Suprapubic skin (tissue), 4 donors: ENCODE measurements around the gene SLC22A6. TPM values are rescaled to one million over a fixed set of nuclear protein-coding genes. Genes with fewer than 3 reads are reported as not detected.

Source experiments
- DNase-seq, 2 donors: peaks; one replicate each; pipeline ENCODE4 v3.0.0-alpha.2; 2019; ENCODE audit warnings: low spot score in 2 of 2
- H3K27ac ChIP-seq: fragments of 200-600 bp; sonication (generic); one replicate; pipeline ENCODE4 v1.5.1; 2019
- H3K27me3 ChIP-seq: fragments of 200-600 bp; sonication (generic); one replicate; pipeline ENCODE4 v1.5.1; 2019
- H3K36me3 ChIP-seq: fragments of 200-600 bp; sonication (generic); one replicate; pipeline ENCODE4 v1.5.1; 2019
- H3K4me1 ChIP-seq: fragments of 200-600 bp; sonication (generic); one replicate; pipeline ENCODE4 v1.5.1; 2019
- H3K4me3 ChIP-seq: fragments of 200-600 bp; sonication (generic); one replicate; pipeline ENCODE4 v1.5.1; 2019; ENCODE audit warnings: mild to moderate bottlenecking
- H3K9me3 ChIP-seq: fragments of 200-600 bp; sonication (generic); one replicate; pipeline ENCODE4 v1.5.1; 2019
- EP300 ChIP-seq: sonication (generic); formaldehyde crosslinking; IDR thresholded peaks from one replicate; pipeline ENCODE4 v1.6.1; 2017; ENCODE audit warnings: antibody characterized with exemption
- POLR2A ChIP-seq, 2 donors: fragments of 450-650 bp; IDR thresholded peaks; one replicate each; pipeline ENCODE4 v1.6.1; 2017; ENCODE audit warnings: antibody characterized with exemption in 2 of 2, mild to moderate bottlenecking in 2 of 2, moderate library complexity in 2 of 2
- POLR2AphosphoS5 ChIP-seq, 3 donors: sonication (generic); formaldehyde crosslinking; IDR thresholded peaks; one replicate each; pipeline ENCODE4 v1.6.1; 2017; ENCODE audit warnings: antibody characterized with exemption in 3 of 3
- WGBS: methylation state at CpG from one replicate; pipeline ENCODE4 v1.1.5; 2018; 5-methylcytosine and 5-hydroxymethylcytosine counted together
- total RNA-seq, 4 donors: library from RNA; depleted of rRNA; stranded (reverse); fragments of >200 nt; gene quantifications; one replicate each; pipeline ENCODE4 v1.1.0, GENCODE V29; 2016
- TF ChIP-seq, protein P1 (sequence below), 2 donors: fragments of 200-600 bp in 1 of 2; fragments of 450-650 bp in 1 of 2; sonication (generic) in 1 of 2; IDR thresholded peaks; one replicate each; pipeline ENCODE4 v1.5.1; 2016 to 2019; ENCODE audit warnings: antibody characterized with exemption in 2 of 2, mild to moderate bottlenecking in 1 of 2, moderate library complexity in 1 of 2

The SLC22A6 gene
- total RNA-seq, 4 donors from 2014 or later: not detected

DNA sequence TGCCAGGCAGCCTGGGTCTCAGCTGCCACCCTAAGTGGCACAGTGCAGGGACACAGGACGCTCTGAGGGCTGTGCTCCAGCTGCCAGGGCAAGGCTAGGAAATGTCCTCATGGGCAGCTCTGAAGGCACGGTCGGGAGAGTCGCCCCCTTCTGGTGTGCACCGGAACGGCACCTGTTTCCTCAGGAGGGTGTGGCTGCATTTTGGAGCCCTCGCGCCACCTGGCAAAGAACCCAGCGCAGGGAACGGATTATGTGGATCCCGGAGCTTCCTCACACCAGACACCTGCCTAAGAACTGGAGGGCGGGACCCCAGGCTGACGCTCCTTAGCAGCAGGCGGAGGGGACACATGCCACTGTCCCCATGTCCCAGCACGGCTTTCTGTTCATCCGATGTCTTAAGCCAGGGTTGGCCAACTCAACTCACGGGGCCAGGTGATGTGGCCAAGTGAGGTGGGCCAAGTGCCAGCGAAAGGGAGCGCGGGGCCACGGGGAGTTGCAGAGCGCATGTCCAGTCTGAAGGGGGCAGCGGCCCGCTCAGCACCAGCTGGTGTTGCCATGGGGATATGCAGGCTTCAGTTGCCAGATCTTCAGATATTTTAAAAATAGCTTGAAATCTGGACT, 36.0 kb upstream of the SLC22A6 start:
- Histone ChIP-seq H3K27me3 (no peaks in the 10 kb centered on the region), H3K27ac (no peak overlapping the region), H3K36me3 (no peaks in the 10 kb centered on the region), H3K9me3 (no peaks in the 10 kb centered on the region), H3K4me1 (peaks cover 5% of the 10 kb centered on the region), H3K4me3 (no peak overlapping the region)
- DNase-seq: no peak
- 40% methylated on average over 5 of the region's 24 CpGs for WGBS
- TF ChIP-seq, protein P1, sequence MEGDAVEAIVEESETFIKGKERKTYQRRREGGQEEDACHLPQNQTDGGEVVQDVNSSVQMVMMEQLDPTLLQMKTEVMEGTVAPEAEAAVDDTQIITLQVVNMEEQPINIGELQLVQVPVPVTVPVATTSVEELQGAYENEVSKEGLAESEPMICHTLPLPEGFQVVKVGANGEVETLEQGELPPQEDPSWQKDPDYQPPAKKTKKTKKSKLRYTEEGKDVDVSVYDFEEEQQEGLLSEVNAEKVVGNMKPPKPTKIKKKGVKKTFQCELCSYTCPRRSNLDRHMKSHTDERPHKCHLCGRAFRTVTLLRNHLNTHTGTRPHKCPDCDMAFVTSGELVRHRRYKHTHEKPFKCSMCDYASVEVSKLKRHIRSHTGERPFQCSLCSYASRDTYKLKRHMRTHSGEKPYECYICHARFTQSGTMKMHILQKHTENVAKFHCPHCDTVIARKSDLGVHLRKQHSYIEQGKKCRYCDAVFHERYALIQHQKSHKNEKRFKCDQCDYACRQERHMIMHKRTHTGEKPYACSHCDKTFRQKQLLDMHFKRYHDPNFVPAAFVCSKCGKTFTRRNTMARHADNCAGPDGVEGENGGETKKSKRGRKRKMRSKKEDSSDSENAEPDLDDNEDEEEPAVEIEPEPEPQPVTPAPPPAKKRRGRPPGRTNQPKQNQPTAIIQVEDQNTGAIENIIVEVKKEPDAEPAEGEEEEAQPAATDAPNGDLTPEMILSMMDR (IDR thresholded peaks at IDR 0.05): peak in 1 of 2 donors; percentile 23
- no peak for TF ChIP-seq POLR2AphosphoS5 (IDR thresholded peaks at IDR 0.05)
- TF ChIP-seq EP300: no peak
- no peak for TF ChIP-seq POLR2A (IDR thresholded peaks at IDR 0.05)

- Histone ChIP-seq H3K4me3 (no peak overlapping the region), H3K27me3 (no peaks in the 10 kb centered on the region), H3K9me3 (no peaks in the 10 kb centered on the region), H3K27ac (no peak overlapping the region), H3K4me1 (peaks cover 5% of the 10 kb centered on the region), H3K36me3 (no peaks in the 10 kb centered on the region)
- 78% methylated on average over 3 of the region's 5 CpGs for WGBS
- DNase-seq: no peak
- TF ChIP-seq, protein P1 (IDR thresholded peaks at IDR 0.05): no peak
- no peak for TF ChIP-seq EP300
- TF ChIP-seq POLR2A (IDR thresholded peaks at IDR 0.05): no peak
- no peak for TF ChIP-seq POLR2AphosphoS5 (IDR thresholded peaks at IDR 0.05)
These were observed 34.7 kb upstream of the SLC22A6 start for GRCh38 chr11:63019506-63019905.

- H3K4me3 ChIP-seq: no peak overlapping the region
- H3K4me1 ChIP-seq: no peaks in the 10 kb centered on the region
- no peak overlapping the region for H3K27ac ChIP-seq
- no peaks in the 10 kb centered on the region for H3K27me3 ChIP-seq
- no peaks in the 10 kb centered on the region for H3K36me3 ChIP-seq
- WGBS: 55% methylated on average over 8 of the region's 8 CpGs
- TF ChIP-seq, protein P1 (IDR thresholded peaks at IDR 0.05): no peak
- TF ChIP-seq POLR2A (IDR thresholded peaks at IDR 0.05) (no peak), POLR2AphosphoS5 (IDR thresholded peaks at IDR 0.05) (no peak), EP300 (no peak)
- peak in 1 of 2 donors; percentile 41 for DNase-seq
- H3K9me3 ChIP-seq: no peaks in the 10 kb centered on the region
These were observed 32.7 kb upstream of the SLC22A6 start for GRCh38 chr11:63017306-63017974.

DNA sequence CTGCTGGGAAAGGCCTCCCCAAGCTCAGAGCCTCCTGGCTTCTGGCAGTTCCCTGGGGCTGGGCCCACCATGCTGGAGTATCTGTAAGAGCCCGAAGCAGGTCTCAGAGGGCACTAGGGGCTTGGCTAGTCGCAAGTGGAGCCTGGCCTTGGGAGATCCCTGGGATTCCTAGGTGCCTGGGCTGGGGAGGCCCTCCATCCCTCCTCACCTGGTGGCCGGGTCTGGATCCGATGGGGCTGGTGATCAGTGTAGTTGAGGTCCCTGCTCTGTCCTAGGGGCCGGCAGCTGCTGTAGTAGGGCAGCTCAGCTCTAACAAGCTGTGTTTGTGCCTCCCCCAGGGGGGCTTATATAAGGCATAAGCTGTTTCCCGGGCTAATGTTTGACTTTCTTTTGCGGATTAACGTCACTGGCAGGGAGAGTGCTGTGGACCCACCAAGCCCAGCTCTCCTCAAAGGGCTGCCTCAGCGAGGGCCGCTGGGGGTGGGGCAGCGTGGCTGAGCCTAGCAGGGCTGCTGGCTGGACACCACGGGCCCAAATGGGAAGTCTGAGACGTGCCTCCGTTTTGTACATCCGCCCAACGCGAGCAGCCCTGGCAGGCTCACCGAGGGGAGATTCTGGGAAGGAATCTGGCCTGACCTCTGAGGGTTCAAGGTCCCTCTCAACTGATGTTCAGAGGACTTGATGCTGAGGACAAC, 30.9 kb upstream of the SLC22A6 start, which contains the start of gene SLC22A8:
SLC22A8 (minus strand) TSS at position 321 of the 695 bp plus-strand sequence. CDS start 883 bp downstream, outside the sequence.
- no peak within 1 kb of the TSS for H3K4me3 ChIP-seq
- no peaks in the 10 kb centered on the region for H3K36me3 ChIP-seq
- H3K9me3 ChIP-seq: no peaks in the 10 kb centered on the region
- no peaks in the 10 kb centered on the region for H3K27me3 ChIP-seq
- peak in 1 of 2 donors; percentile 72 for DNase-seq
- H3K27ac ChIP-seq: no peak within 1 kb of the TSS
- TF ChIP-seq, protein P1 (IDR thresholded peaks at IDR 0.05): no peak
- no peak for TF ChIP-seq EP300
- TF ChIP-seq POLR2A (IDR thresholded peaks at IDR 0.05): no peak
- no peak for TF ChIP-seq POLR2AphosphoS5 (IDR thresholded peaks at IDR 0.05)
- 65% methylated on average over 16 of the region's 18 CpGs for WGBS
- no peaks in the 10 kb centered on the region for H3K4me1 ChIP-seq
